Glomerular visceral epithelial cell (primary cell): Measurements from ENCODE around the gene DLK2.

Experiments
- DNase-seq: peaks from one replicate; pipeline ENCODE4 v3.0.0-alpha.2; 2016; ENCODE audit errors: extremely low spot score

The DLK2 gene

DNA sequence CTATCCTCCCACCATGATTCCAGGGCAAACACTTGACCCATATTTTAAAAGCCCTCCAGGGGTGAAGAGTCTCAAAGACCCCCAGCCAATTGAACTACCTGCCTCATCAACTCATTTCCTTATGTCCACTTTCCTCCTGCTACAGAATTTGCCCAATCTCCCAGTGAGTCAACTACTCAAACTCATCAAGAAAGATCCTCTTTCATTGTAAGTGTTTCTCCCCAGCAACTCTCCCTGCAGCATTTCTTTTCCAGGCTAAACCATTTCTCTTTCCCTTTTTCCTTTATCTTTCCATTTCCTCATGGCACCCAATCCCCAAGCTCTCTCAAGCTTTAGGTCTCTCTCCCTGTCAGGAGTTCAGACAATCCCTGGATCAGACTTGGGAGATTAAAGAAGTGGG, 1.5 kb downstream of the DLK2 start:
- no peak for DNase-seq

DNA sequence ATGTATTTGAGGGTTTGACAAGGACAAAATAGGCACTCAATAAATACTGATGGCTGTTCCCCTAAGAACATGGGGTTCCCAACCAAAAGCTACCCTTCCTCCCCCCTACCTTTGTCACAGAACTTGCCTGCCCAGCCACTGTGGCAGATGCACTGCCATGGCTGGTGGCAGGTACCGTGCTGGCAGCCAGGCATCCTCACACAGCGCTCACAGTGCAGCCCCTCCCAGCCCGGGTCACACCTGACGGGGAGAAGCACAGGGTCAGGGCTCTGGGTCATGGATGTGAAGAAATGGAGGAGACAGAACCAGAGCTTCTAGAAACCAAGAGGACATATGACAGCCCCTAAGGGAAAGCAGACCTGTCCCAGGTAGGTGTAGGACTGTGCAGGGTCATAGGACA, 2.5 kb downstream of the DLK2 start:
- DNase-seq, result no peak

DNA sequence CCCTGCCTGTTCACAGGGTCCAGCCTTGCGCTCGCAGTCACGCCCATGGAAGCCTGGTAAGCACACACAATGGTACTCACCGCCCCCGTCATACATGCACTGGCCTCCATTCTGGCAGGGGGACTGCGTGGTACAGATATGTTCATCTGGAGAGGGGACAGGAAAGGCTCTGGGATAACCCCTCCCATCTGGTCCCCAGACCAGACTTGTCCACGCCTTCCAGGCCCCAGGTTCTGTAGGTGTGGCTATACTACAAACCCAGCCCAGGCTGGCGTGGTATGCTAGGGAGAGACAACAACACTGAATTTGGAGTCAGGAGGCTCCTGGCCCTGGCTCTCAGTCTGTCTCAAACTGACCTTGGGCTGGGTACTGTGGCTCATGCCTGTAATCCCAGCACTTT, 3.4 kb downstream of the DLK2 start:
- DNase-seq, result no peak

DNA sequence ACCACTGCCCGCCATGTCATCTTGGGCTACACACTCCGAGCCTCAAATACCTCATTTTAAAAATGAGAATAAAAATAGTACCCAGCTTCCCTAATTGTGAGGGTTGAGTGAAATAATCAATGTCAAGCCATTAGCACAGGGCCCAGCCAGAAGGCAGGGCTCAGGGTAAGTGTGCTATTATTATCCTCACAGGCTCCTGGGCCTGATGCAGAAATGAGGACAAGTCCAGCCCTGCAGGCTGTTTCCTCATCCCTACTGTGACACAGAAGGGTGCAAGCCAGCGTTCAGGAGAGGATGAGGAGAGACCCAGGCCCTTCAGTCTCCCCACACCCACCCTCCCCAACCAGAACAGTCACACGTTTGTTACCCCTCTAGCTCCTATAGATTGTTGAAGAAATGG, 4.0 kb downstream of the DLK2 start:
- DNase-seq, result no peak

DNA sequence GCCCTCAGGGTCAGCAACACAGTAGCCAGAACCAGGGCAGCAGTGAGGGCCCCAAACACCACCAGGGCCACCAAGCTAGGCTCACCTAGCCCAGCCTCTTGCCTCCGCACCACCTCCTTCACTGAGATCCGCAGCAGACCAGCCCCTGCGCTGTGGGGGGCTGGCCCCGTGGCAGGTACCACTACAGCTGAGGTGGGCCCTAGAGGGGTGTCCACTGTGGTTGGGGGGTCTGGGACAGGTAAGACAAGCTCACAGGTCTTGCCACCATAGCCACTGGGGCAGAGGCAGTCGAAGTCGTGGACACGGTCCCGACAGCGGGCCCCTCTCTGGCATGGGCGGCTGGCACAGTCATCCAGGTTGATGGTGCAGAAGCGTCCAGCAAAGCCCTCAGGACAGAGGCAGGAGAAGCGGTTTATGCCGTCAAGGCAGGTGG, 4.6 kb downstream of the DLK2 start:
- no peak for DNase-seq

DNA sequence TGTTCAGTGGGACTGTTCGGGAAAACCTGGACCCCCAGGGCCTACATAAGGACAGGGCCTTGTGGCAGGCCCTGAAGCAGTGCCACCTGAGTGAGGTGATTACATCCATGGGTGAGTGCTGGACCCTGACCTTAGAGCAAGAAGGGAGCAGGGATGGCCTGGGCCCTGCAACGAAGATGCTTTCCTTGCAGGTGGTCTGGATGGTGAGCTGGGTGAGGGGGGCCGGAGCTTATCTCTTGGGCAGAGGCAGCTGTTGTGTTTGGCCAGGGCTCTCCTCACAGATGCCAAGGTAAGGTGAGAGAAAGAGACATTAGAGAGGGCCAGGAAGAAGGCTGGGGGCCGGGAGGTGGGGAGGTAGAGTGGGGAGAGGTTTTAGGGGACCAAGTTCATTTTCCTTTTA, 6.4 kb downstream of the DLK2 start:
- no peak for DNase-seq

DNA sequence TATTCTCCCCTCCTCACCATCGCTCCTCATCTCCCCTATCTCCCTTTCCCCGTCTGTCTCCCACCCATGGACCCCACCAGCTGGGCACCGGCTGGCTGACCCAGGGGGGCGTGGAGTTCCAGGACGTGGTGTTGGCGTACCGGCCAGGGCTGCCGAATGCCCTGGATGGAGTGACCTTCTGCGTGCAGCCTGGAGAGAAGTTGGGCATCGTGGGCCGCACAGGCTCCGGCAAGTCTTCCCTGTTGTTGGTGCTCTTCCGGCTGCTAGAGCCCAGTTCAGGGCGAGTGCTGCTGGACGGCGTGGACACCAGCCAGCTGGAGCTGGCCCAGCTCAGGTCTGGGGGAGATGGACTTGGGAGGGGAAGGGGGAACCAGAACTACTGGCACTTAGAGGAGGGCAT, 7.7 kb downstream of the DLK2 start:
- DNase-seq, result no peak

DNA sequence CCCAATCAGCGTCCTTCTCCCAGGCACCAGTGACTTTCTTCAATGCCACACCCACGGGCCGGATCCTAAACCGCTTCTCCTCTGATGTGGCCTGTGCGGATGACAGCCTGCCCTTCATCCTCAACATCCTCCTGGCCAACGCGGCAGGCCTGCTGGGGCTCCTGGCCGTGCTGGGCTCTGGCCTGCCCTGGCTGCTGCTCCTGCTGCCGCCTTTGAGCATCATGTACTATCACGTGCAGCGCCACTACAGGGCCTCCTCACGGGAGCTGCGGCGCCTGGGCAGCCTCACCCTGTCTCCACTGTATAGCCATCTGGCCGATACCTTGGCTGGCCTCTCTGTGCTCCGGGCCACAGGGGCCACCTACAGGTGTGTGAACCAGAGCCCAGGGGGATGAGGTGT, 9.8 kb downstream of the DLK2 start:
- DNase-seq, result no peak

DNA sequence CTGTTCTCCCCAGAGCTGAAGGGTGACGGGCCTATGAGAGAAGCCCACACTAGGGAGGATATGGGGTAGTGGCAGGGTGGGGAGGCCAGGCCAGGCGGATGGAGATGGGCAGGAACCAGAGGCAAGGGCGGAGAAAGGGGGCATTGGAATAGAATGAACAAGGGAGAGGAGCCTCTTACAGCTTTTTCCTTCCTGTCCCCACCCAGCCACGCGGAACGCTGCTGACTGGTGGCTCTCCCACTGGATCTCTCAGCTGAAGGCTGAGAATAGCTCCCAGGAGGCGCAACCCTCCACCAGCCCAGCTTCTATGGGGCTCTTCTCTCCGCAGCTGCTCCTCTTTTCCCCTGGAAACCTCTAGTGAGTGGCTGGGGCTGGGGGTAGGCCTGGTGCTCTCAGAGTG, 10.8 kb downstream of the DLK2 start:
- no peak for DNase-seq

DNA sequence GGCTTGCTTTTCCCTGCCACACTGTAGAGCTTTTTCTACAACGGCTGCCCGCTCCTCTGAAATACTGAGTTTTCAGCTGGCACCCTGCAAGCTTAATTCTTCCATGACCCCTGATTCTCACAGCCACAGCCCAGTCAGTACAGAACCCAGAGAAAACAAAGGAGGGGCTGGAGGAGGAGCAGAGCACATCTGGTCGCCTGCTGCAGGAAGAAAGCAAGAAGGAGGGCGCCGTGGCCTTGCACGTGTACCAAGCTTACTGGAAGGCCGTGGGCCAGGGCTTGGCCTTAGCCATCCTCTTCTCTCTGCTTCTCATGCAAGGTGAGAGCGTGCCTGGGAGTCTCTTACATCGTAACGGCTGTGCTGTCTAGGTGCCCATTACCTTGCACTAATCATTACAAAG, 11.3 kb downstream of the DLK2 start:
- no peak for DNase-seq

DNA sequence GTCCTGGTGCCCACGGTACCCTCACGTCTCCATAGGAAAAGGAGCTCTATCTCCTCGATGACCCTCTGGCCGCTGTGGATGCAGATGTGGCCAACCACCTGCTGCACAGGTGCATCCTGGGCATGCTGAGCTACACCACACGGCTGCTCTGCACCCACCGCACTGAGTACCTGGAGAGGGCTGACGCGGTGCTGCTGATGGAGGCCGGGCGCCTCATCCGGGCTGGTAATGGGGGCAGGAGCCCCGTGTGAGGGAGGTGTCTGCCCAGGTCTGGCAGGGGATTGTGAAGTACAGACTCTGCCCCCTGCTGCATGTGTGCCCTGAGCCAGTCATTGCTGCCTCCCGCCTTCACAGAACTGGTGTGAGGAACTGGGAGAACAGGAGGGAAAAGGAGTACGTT, 12.4 kb downstream of the DLK2 start:
- DNase-seq, result no peak

DNA sequence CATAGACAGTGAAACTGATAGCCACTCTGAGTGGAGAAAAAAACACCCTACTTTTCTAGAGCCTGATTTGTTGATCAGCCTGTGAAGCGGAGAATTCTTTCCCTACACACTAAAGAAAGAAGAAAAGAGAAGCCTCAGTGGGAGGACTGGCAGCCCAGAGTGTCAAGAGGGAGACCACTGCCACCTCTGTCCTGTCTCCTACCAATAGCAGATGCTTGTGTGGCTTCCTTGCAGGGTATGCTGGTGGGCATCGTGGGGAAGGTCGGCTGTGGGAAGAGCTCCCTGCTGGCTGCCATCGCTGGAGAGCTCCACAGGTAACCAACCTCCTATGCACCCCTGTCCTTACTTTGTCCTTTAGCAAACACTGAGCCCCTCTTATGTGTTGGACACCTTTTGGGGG, 17.6 kb downstream of the DLK2 start:
- DNase-seq, result no peak

DNA sequence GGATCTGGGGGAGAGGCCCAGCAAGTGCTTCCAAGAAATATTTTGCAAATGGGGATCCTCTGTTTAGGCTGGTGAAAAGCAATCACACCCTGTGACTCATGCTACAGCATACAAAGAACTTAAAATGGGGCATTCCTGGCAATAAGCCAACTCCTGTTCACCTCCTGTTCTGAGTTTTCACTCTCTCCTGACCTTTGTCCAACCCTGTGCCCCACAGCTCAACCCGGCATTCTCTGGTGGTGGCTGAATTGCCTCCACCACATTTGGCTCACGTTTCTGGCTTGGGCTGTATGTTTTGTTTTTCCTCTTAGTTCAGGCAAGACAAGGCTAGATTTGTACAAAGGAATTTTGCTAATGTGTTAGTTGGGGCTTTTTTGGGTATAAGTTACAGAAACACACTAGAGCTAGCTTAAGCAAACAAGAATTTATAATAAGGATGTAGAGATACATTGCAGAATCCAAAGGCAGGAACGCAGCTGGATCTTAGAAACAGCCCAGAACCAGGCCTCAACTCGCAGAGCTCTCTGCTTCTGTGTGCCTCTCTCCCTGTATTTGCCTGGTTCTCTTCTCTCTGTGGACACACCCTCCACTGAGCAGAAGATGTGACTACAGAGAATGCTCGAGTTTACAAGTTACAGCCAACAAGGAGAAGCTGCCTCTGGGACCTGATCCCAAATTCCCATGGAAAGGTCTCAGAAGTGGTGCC, 18.6 kb downstream of the DLK2 start:
- DNase-seq, result peak; percentile 80

DNA sequence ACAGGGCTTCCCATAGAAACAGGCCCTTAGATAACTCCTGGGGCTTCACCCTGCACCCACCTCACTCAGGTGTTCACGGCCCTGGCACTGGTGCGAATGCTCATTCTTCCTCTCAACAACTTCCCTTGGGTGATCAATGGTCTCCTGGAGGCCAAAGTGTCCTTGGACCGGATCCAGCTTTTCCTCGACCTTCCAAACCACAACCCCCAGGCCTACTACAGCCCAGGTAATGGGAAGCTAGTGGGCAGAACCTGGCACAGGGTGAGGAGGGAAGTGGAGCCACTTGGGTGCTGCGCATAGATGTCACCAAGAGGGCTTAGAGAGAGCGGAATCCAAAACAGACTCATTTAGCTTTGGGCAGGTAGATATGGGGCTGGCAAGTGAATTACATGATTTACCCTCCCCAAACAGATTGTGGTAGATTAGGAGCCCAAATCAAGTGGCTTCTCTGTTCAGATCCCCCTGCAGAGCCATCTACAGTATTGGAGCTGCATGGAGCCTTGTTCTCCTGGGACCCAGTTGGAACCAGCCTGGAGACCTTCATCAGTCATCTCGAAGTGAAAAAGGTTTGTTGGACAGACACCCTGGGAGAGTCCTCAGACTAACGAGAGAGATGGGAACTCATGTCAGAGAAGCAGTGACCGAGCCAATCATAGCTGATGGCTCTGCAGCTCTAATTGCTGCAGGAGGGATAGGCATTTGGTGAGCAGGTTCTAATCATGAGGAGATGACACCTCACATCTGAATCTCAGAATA, 19.5 kb downstream of the DLK2 start:
- no peak for DNase-seq

DNA sequence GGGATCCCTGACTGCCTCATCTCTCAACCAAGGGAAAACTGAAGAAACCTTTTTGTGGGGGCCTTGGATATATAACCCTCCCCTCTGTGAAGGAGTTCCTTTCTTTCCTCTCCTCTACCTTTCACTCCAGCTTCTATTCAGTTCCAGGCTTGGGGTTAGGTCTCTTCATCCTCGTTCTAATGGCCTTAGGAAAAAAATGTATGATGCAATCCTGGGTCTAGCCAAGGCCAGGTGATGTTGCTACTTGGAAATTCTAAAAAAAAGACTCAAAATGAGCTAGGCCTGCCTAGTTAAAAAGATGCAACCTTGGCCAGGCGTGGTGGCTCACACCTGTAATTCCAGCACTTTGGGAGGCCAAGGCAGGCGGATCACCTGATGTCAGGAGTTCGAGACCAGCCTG, 20.4 kb downstream of the DLK2 start:
- DNase-seq, result no peak

DNA sequence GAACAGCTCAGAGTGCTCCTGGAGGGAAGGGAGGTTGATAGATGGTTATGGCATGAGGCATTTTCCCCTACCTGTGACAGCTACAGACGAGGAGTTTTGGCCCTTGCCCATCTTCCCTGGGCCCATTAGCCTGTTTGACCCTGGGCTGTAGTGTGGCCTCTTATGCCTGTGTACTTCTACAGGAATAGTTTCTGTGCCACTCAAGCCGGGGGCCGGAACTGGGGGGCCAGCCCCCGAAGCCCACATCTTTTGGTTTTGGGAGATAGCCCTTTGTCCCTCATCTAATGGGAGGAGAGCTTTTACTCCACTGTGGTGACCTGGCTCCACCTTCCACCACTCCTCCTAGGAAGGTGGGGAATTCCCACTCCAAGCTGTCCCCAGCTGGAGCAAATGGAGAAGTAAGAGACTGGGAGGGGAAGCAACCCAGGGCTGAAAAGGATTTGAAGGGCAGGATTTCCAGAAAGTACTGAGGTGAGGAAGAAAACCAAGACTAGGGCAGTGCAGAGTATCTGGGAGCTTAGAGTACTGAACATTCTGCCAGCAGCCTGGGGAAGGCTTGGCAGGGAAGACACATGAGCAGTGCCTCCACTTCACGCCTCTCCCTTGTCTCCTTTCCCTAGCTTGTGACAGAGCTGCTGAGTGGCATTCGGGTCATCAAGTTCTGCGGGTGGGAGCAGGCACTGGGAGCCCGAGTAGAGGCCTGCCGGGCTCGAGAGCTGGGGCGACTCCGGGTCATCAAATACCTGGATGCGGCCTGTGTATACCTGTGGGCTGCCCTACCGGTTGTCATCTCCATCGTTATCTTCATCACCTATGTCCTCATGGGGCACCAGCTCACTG, 21.1 kb downstream of the DLK2 start:
- DNase-seq, result peak; percentile 29

DNA sequence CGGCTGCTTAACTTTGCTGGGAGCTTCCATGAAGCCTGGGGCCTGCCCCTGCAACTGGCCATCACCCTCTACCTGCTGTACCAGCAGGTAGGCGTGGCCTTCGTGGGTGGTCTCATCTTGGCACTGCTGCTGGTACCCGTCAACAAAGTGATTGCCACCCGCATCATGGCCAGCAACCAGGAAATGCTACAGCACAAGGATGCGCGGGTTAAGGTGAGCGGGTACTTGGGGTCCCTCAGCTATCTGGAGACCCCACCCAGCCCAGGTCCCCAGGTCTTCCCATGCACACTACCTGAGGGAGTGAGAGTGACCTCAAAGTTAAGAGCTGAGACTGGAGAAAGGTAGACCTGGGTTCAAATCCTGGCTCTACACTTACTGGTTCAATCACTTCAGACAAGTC, 22.2 kb downstream of the DLK2 start:
- DNase-seq, result no peak

DNA sequence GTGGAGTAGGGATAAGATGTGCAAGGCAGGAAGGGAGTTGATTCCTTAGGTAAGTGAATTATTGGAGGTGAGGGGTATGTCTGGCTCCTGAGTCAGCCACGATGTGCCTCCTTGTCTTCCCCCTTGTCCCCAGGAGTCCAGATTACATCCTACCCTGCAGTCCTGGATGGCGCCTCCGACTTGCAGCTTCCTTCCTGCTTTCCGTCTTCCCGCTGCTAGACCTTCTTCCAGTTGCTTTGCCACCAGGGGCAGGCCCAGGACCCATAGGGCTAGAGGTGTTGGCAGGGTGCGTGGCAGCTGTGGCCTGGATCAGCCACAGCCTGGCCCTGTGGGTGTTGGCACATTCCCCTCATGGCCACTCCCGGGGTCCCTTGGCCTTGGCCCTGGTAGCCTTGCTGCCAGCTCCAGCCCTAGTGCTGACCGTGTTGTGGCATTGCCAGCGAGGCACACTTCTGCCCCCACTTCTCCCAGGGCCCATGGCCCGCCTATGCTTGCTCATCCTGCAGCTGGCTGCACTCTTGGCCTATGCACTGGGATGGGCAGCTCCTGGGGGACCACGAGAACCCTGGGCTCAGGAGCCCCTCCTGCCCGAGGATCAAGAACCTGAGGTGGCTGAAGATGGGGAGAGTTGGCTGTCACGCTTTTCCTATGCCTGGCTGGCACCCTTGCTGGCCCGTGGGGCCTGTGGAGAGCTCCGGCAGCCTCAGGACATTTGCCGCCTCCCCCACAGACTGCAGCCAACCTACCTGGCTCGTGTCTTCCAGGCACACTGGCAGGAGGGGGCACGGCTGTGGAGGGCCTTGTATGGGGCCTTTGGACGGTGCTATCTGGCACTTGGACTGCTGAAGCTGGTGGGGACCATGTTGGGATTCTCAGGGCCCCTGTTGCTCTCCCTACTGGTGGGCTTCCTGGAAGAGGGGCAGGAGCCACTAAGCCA, 23.1 kb downstream of the DLK2 start:
- DNase-seq, result no peak

DNA sequence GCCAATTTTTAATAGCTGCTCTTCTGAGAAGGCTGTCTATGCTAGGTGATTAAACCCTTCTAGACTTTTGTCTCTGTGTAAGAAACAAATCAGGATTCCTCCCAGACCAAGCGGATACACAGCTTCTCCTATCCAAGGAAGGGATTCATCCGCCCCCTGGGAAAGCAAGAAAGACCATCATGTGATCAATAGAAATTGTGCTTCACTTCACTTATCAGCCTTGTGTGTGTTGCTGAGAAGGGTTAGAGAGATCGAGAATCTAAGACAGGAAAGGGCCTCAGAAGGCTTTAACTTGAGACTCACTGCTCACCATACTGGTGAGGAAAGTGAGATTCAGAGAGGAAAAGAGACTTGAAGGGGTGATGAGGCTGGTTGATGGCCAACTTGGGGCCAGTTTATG, 26.5 kb downstream of the DLK2 start:
- no peak for DNase-seq

DNA sequence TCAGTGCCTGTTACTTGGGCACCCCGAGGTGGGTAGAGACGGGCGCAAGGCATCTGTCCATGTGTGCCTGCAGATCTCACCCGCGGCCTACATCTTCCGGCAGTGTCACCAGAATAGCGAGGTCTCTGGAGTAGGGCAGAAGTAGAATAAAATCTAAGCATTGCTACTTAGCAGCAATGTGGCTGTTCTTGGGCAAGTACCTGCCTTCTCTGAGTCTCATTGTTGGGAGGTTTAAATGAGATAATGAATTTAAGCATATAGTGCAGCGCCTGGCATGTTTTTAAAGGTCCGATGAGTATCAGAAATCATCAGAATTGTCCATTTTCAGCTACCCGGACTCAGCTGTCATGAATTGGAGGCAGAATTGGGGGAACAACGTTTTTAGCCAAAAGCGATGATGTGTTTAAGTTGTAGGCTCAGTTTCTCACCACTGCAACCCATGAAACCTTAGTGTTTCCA, 27.2 kb downstream of the DLK2 start:
- no peak for DNase-seq

DNA sequence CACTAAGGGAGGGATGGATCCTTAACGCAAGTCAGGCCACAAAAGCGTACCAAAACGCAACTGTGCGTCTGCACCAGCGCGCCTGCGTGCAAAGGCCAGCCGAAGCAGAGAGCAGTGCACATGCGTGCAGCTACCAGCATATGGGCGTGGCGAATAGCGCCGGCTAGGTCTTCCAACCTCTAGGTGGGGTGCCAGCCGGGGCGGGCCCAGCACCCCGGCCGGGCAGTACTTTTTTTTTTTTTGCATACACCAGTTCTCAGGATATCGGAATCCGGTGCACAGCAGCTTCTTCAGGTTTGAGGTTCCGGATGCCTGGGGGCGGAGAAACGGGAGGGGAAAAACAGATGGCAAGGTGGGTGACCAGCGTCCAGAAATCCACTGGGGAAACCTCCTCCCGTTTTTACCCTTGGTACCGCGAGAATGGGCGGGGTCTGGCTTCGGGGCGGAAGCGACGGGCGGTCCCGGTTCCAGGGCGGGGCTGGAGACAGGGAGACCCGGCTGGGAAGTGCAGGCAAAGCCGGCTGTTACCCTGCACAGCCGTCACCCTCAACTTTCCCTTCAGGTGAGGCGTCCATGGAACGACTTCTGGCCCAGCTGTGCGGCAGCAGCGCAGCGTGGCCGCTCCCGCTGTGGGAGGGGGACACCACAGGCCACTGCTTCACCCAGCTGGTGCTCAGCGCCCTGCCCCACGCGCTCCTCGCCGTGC, 27.8 kb downstream of the DLK2 start, which contains the start of gene ABCC10:
TSS of gene ABCC10 (plus strand) at position 136 of the 706 bp plus-strand sequence. CDS start at position 574, 438 bp downstream.
- peak; percentile 94 for DNase-seq
